Measurements from ENCODE around the gene GPA33.

GPA33 gene

GRCh38 chr1:167083871-167084270 is 6.3 kb downstream of the GPA33 start:
- TF ChIP-seq ZNF565 (CRISPR knock-in tag; conservative IDR thresholded peaks at IDR 0.05; ENCODE audit: low read depth): no peak
- TF ChIP-seq ARNTL (CRISPR knock-in tag; IDR thresholded peaks at IDR 0.05; ENCODE audit: borderline replicate concordance, low read depth): no peak
- TF ChIP-seq GLIS3 (CRISPR knock-in tag; IDR thresholded peaks at IDR 0.05): no peak
- no peak for TF ChIP-seq PPARA (CRISPR knock-in tag; IDR thresholded peaks at IDR 0.05; ENCODE audit: borderline replicate concordance)
- TF ChIP-seq ZC3H10 (CRISPR knock-in tag; IDR thresholded peaks at IDR 0.05): no peak
- no peak for TF ChIP-seq SNAI2 (CRISPR knock-in tag; IDR thresholded peaks at IDR 0.05)
- no peak for ATAC-seq

- no peak for ATAC-seq
- TF ChIP-seq SNAI2 (CRISPR knock-in tag; IDR thresholded peaks at IDR 0.05) (no peak), ZNF565 (CRISPR knock-in tag; conservative IDR thresholded peaks at IDR 0.05; ENCODE audit: low read depth) (no peak), RARB (CRISPR knock-in tag; IDR thresholded peaks at IDR 0.05) (no peak), CSRNP3 (CRISPR knock-in tag; IDR thresholded peaks at IDR 0.05) (no peak), ZNF70 (CRISPR knock-in tag; IDR thresholded peaks at IDR 0.05) (no peak), CSDC2 (CRISPR knock-in tag; IDR thresholded peaks at IDR 0.05) (no peak), ZC3H10 (CRISPR knock-in tag; IDR thresholded peaks at IDR 0.05) (no peak), PPARA (CRISPR knock-in tag; IDR thresholded peaks at IDR 0.05; ENCODE audit: borderline replicate concordance) (no peak), PATZ1 (CRISPR knock-in tag; IDR thresholded peaks at IDR 0.05; ENCODE audit: borderline replicate concordance) (no peak), BACH2 (CRISPR knock-in tag; IDR thresholded peaks at IDR 0.05; ENCODE audit: borderline replicate concordance) (no peak), ZFP30 (CRISPR knock-in tag; IDR thresholded peaks at IDR 0.05) (no peak), CREB5 (CRISPR knock-in tag; IDR thresholded peaks at IDR 0.05; ENCODE audit: low read depth) (no peak), POU6F1 (CRISPR knock-in tag; IDR thresholded peaks at IDR 0.05; ENCODE audit: borderline replicate concordance, low read depth) (no peak), ARNTL (CRISPR knock-in tag; IDR thresholded peaks at IDR 0.05; ENCODE audit: borderline replicate concordance, low read depth) (no peak)
These were observed 7.0 kb downstream of the GPA33 start for GRCh38 chr1:167083066-167083665.

GRCh38 chr1:167082511-167083027 is 7.6 kb downstream of the GPA33 start:
- no peak for ATAC-seq

More at GRCh38 chr1:167082511-167083027, 7.6 kb downstream of the GPA33 start:
- TF ChIP-seq GLIS3 (CRISPR knock-in tag; IDR thresholded peaks at IDR 0.05) (no peak), PATZ1 (CRISPR knock-in tag; IDR thresholded peaks at IDR 0.05; ENCODE audit: borderline replicate concordance) (no peak), PPARA (CRISPR knock-in tag; IDR thresholded peaks at IDR 0.05; ENCODE audit: borderline replicate concordance) (no peak), RARB (CRISPR knock-in tag; IDR thresholded peaks at IDR 0.05) (no peak), SNAI2 (CRISPR knock-in tag; IDR thresholded peaks at IDR 0.05) (no peak), ZNF70 (CRISPR knock-in tag; IDR thresholded peaks at IDR 0.05) (no peak), ZNF8 (CRISPR knock-in tag; IDR thresholded peaks at IDR 0.05) (no peak), CSDC2 (CRISPR knock-in tag; IDR thresholded peaks at IDR 0.05) (no peak), CREB5 (CRISPR knock-in tag; IDR thresholded peaks at IDR 0.05; ENCODE audit: low read depth) (no peak), OSR1 (CRISPR knock-in tag; IDR thresholded peaks at IDR 0.05) (no peak), ARNTL (CRISPR knock-in tag; IDR thresholded peaks at IDR 0.05; ENCODE audit: borderline replicate concordance, low read depth) (no peak), BACH2 (CRISPR knock-in tag; IDR thresholded peaks at IDR 0.05; ENCODE audit: borderline replicate concordance) (no peak), ZFP3 (CRISPR knock-in tag; IDR thresholded peaks at IDR 0.05) (no peak), ISL1 (CRISPR knock-in tag; IDR thresholded peaks at IDR 0.05) (no peak), CSRNP3 (CRISPR knock-in tag; IDR thresholded peaks at IDR 0.05) (no peak), ZC3H10 (CRISPR knock-in tag; IDR thresholded peaks at IDR 0.05) (no peak)
